Activated CD4-positive, alpha-beta T cell treated with anti-CD3 and anti-CD28 coated beads, Interleukin-2, amount 10 ng/mL, durations not matched to agents 24 days and 14 days (primary cell): ENCODE measurements around the gene FTO. TPM values are rescaled to one million over a fixed set of nuclear protein-coding genes. Genes with fewer than 3 reads are reported as not detected.

Experiments
- DNase-seq: peaks from one replicate; pipeline ENCODE4 v3.0.0; 2022
- H3K27ac Mint-ChIP-seq: one replicate; pipeline ENCODE4 v1.8.0; 2022; ENCODE audit warnings: mild to moderate bottlenecking, mixed read lengths
- H3K27me3 Mint-ChIP-seq: one replicate; pipeline ENCODE4 v1.8.0; 2022; ENCODE audit warnings: mixed read lengths
- H3K36me3 Mint-ChIP-seq: one replicate; pipeline ENCODE4 v1.8.0; 2022; ENCODE audit warnings: low read depth, mild to moderate bottlenecking, mixed read lengths
- H3K4me1 Mint-ChIP-seq: one replicate; pipeline ENCODE4 v1.8.0; 2021; ENCODE audit warnings: mixed read lengths
- H3K4me3 Mint-ChIP-seq: one replicate; pipeline ENCODE4 v1.8.0; 2022; ENCODE audit warnings: mild to moderate bottlenecking, moderate library complexity, mixed read lengths
- H3K9me3 Mint-ChIP-seq: one replicate; pipeline ENCODE4 v1.8.0; 2021; ENCODE audit warnings: mixed read lengths
- intact Hi-C: fragments of 100-400 bp; cut with micrococcal nuclease; formaldehyde crosslinking; loops from one replicate; pipeline ENCODE4 v1.15.1; 2023
- total RNA-seq: library from RNA; stranded (reverse); gene quantifications from 2 replicates; pipeline ENCODE4 v1.2.3, GENCODE V29; 2022

FTO gene
- total RNA-seq, 1 donor from 2014 or later = 60.8 TPM

DNA sequence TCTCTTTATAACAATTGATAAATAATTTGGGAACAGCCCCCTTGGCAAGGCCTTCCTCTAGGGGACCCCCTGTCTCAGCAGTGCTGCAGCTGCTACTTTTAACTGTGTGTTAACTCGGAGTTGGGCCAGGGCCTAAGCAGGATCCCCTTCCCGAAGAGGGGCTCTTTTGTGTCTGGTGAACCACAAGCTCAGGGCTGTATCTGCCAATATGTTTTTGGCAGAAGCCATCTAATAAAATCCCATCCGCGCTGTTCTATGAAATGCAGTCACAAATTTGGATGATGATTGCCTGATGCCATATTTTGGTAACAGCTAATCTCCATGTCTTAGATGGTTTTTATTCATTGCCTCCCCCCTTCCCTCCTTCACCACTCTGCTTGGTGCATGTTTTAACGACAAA is 267.7 kb downstream of the FTO start:
- no peaks in the 10 kb centered on the region for H3K9me3 Mint-ChIP-seq
- no peaks in the 10 kb centered on the region for H3K4me1 Mint-ChIP-seq

DNA sequence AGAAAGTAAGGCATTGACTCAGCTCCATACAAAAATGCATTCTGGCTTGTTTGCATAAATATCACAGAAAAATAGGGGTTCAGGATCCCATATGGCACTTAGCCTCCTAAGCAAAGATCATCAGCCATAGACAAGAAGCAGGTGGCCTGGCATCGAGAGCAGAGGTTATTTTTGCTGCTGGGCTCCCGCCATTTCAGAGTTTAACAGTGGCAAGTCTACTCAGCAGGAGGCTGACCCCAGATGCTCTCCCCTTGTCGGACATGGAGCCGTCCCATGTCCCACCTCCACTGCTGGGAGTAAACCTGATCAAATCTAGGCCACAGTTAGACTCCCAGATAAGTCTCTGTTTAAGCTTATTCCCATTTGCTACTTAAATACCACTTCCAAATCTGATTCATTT is 269.1 kb downstream of the FTO start:
- no peaks in the 10 kb centered on the region for H3K36me3 Mint-ChIP-seq

More for the DNA sequence above, 267.7 kb downstream of the FTO start:
- H3K27ac Mint-ChIP-seq = no peak overlapping the region
- no peak for DNase-seq
- intact Hi-C loops = no loop called here
- no peaks in the 10 kb centered on the region for H3K27me3 Mint-ChIP-seq
- no peaks in the 10 kb centered on the region for H3K36me3 Mint-ChIP-seq
- H3K4me3 Mint-ChIP-seq = no peak overlapping the region

DNA sequence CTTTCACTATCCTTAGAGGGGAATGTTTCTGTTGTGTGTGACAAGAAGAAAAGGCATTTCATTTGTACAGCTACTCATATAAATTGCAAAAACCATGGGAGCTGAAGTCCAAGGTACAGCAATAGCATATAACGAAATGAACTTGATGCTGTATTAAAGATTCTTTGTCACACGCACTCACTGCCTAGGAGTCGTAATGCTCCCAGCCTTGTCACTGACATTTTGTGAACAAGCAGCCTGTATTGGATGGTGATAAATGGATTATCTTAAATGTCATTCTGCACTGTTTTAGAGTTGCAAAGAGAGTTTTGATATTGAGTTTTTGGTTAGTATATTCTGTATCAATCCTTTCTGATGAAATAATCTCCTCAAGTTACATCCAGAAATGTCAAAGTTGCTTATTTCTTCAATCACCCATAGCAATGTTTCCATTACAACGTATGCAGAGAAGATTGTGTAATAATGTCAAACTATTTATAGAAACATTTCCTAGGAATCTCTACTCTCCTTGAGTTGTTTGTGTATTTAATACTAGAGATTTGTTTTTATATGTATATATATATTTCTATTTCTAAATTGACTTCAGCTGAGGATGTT is 270.6 kb downstream of the FTO start:
- H3K4me1 Mint-ChIP-seq = no peaks in the 10 kb centered on the region
- no peak for DNase-seq
- H3K9me3 Mint-ChIP-seq = no peaks in the 10 kb centered on the region
- H3K4me3 Mint-ChIP-seq = no peak overlapping the region
- H3K27me3 Mint-ChIP-seq = no peaks in the 10 kb centered on the region
- H3K27ac Mint-ChIP-seq = no peak overlapping the region
- intact Hi-C loops = no loop called here
- peaks cover 1% of the 10 kb centered on the region for H3K36me3 Mint-ChIP-seq

More for the DNA sequence above, 269.1 kb downstream of the FTO start:
- H3K4me1 Mint-ChIP-seq = no peaks in the 10 kb centered on the region
- intact Hi-C loops = no loop called here
- no peaks in the 10 kb centered on the region for H3K27me3 Mint-ChIP-seq
- H3K9me3 Mint-ChIP-seq = no peaks in the 10 kb centered on the region
- H3K4me3 Mint-ChIP-seq = no peak overlapping the region
- DNase-seq = no peak
- no peak overlapping the region for H3K27ac Mint-ChIP-seq

DNA sequence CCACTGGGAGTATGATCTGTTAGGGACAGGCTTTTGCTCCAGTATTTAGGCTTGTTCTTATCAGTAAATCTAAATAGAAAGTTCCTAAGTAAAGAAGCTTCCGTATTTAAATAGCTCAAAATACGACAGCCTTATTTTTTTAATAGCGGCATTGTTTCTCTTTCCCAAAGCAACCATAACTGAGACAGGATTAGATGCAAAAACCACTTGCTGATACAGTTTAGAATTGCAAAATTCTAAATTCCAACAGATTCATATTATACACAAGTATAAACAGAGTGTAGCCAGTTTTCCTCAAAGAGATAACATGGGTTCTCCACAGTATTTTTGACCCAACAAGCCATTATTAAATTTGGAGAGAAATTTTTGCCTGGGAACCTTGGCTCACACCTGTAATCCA is 276.7 kb downstream of the FTO start:
- no peak for DNase-seq
- Mint-ChIP-seq H3K27me3 (no peaks in the 10 kb centered on the region), H3K36me3 (peaks cover 1% of the 10 kb centered on the region), H3K27ac (no peak overlapping the region), H3K4me1 (no peaks in the 10 kb centered on the region), H3K9me3 (no peaks in the 10 kb centered on the region), H3K4me3 (no peak overlapping the region)
- intact Hi-C loops = no loop called here

DNA sequence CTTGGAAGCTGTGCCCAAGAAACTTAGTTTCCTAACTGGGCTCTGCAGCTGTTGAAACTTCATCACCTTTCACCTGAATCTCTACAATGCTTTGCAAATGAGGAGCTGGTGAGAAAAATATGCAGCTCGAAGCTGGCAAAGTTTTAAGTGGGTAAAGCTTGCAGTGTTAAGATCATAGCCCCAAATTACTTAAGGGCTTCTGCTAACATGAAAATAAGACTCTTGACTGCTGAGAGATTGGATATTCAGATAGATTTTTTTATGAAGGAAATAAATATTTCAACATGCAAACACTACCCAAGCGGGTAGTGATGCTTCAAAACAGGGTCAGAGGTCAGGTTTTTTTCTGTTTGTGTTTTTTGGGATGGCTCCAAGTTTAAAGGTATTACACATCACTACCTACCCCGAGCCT is 278.7 kb downstream of the FTO start:
- DNase-seq = no peak
- Mint-ChIP-seq H3K36me3 (peaks cover 1% of the 10 kb centered on the region), H3K9me3 (no peaks in the 10 kb centered on the region), H3K4me1 (no peaks in the 10 kb centered on the region), H3K27me3 (no peaks in the 10 kb centered on the region), H3K4me3 (no peak overlapping the region), H3K27ac (no peak overlapping the region)
- intact Hi-C loops = no loop called here

DNA sequence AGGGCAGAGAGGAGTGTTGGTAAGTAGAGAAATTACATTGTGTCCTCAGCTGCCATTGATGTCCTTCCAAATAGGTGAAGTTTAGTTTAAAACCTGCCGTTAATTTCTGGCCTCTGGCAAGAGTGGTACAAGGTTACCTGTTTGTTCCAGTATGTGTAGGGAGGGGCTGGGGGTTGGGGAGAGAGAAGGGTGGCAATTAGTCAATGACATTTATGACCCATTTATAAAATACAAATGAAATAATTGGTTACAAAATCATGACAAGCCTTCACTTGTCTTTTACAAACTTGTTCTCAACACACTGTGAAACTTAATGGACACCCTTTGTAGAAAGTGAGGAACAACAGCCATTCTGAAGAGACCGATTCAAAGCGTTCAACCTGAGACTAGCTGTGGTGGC is 281.0 kb downstream of the FTO start:
- no peaks in the 10 kb centered on the region for H3K9me3 Mint-ChIP-seq
- H3K27me3 Mint-ChIP-seq = no peaks in the 10 kb centered on the region
- no peak overlapping the region for H3K4me3 Mint-ChIP-seq
- intact Hi-C loops = no loop called here
- no peak for DNase-seq
- H3K4me1 Mint-ChIP-seq = no peaks in the 10 kb centered on the region
- H3K27ac Mint-ChIP-seq = no peak overlapping the region
- H3K36me3 Mint-ChIP-seq = no peaks in the 10 kb centered on the region

DNA sequence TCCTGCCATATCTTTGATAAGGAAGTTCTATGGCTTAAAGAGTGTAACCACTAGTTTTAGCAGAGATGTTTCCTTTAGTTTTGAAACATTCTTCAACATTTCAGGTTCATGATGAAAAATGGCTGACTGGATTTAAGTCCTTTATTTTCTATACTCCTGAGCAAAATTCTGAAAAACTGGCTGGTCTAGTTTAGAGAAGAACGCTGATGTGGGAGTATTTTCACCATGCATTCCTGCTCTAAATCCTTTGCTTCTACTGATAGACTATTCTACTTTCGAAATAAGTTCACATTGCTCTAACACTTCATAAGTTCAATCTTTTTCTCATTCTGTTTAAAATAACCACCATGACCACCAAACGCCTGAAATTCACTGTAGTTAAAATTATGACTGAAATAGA is 281.9 kb downstream of the FTO start:
- no peak overlapping the region for H3K27ac Mint-ChIP-seq
- H3K9me3 Mint-ChIP-seq = no peaks in the 10 kb centered on the region
- peaks cover under 1% of the 10 kb centered on the region for H3K36me3 Mint-ChIP-seq
- no peak for DNase-seq
- intact Hi-C loops = no loop called here
- no peak overlapping the region for H3K4me3 Mint-ChIP-seq
- H3K27me3 Mint-ChIP-seq = no peaks in the 10 kb centered on the region
- peaks cover under 1% of the 10 kb centered on the region for H3K4me1 Mint-ChIP-seq

DNA sequence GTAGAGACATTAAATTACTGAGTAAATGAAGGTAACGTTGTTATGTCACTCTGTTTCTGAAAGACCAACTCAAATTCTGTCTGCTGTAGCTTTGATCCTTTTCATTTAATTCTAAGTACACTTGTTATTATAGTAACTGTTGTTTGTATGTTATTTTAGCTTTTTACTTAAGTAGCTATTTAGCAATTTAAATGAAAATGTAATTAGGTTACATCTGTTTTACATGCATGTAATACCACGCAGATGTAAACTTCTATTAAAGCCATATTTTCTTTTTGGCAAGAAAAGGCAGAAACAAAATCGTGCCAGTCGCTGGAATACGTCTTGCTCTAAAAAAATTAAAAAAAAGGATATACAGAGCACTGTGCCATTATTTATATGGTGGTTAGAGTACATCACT is 282.8 kb downstream of the FTO start:
- Mint-ChIP-seq H3K4me3 (no peak overlapping the region), H3K27me3 (no peaks in the 10 kb centered on the region), H3K27ac (no peak overlapping the region), H3K36me3 (peaks cover 1% of the 10 kb centered on the region), H3K9me3 (no peaks in the 10 kb centered on the region), H3K4me1 (peaks cover 9% of the 10 kb centered on the region)
- intact Hi-C loops = no loop called here
- DNase-seq = no peak

DNA sequence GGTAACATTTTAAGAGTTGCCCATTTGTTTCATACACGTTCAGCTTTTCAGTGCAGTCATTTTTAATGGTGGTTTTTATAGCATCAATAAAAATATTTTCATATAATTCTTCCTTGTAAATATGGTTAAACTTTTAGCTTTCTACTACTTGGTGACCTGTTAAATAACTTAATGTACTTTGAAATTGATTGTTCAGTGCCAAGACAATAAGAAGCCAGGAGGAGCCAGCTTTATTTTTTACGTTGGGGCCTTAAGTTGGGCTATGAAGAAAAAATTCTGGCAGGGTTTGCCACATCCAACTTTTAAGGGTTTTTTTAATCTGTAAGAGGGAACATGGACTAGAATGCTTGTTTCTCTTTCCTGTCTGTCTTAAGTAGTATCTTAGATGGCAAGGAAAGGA is 284.2 kb downstream of the FTO start:
- Mint-ChIP-seq H3K9me3 (no peaks in the 10 kb centered on the region), H3K4me1 (peaks cover 15% of the 10 kb centered on the region), H3K36me3 (peaks cover 1% of the 10 kb centered on the region), H3K4me3 (no peak overlapping the region), H3K27me3 (no peaks in the 10 kb centered on the region), H3K27ac (no peak overlapping the region)
- intact Hi-C loops = no loop called here
- no peak for DNase-seq

DNA sequence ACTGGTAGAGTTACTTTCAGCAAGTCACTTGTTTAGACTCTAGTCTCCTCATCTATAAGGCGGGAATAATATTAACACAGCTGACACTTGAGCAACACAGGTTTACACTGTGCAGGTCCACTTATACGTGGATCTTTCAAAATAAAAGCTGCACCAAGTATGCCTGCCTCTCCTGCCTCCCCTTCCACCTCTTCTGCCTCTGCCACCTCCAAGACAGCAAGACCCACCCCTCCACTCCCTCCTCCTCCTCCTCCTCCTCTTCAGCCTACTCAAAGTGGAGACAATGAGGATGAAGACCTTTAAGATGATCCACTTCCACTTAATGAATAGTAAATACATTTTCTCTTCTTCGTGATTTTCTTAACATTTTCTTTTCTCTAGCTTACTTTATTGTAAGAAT is 285.6 kb downstream of the FTO start:
- H3K4me3 Mint-ChIP-seq = no peak overlapping the region
- no peaks in the 10 kb centered on the region for H3K27me3 Mint-ChIP-seq
- peaks cover 15% of the 10 kb centered on the region for H3K4me1 Mint-ChIP-seq
- H3K27ac Mint-ChIP-seq = no peak overlapping the region
- intact Hi-C loops = no loop called here
- DNase-seq = no peak
- no peaks in the 10 kb centered on the region for H3K9me3 Mint-ChIP-seq
- peaks cover 1% of the 10 kb centered on the region for H3K36me3 Mint-ChIP-seq

DNA sequence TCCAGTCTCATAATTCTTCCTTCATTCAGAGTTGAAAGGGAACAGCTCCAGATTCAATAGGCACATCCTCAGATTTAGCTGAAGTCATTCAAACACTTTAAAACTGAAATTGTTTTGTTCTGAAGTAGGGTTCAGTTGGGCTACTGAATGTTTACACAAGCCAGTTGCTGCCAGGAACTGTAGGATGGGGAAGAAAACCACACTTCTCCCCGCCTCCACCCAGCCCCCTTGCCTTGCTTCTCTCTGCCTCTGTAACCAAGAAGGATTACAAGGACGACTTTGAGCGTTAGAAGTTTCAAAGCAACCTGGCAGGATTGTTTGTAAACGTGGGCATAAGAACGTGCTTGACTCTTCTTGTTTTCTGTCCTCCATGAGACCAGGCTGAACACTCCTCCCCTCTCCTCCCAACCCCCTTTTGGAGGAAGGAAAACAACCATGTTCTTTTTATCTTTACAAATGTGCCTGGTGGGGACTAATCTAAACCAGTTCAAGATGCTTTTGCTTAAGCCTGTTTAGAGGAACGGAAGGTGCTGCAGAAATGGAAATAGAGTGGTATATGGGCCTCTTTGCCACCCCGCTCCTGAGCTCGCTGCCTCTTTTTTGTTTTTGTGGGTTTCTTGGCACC is 287.9 kb downstream of the FTO start:
- peak overlapping the region; percentile 74 for H3K27ac Mint-ChIP-seq
- no peaks in the 10 kb centered on the region for H3K9me3 Mint-ChIP-seq
- intact Hi-C loops = no loop called here
- H3K4me1 Mint-ChIP-seq = peaks cover 15% of the 10 kb centered on the region
- peak; percentile 62 for DNase-seq
- peaks cover 1% of the 10 kb centered on the region for H3K36me3 Mint-ChIP-seq
- peak overlapping the region; percentile 42 for H3K4me3 Mint-ChIP-seq
- H3K27me3 Mint-ChIP-seq = no peaks in the 10 kb centered on the region

DNA sequence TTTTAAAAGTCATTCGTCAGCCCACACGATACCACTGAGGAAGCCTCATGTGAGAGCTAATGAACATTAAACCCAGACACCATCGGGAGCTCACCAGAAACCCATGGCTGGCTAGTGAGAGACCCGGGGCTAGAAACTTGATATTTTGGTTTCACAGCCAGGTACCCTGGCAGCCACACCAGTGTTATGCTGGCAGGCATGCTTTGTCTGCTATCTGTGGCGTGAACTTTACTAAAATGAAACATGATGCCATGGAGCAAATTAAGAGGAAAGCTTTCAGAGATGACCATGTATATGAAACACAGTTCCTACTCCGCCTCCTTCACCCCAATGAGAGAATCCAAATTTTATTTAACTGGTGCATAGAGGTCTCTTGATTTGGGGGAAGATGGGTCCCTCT is 291.4 kb downstream of the FTO start:
- no peaks in the 10 kb centered on the region for H3K9me3 Mint-ChIP-seq
- H3K4me3 Mint-ChIP-seq = no peak overlapping the region
- intact Hi-C loops = no loop called here
- peaks cover 15% of the 10 kb centered on the region for H3K4me1 Mint-ChIP-seq
- H3K36me3 Mint-ChIP-seq = peaks cover 1% of the 10 kb centered on the region
- no peak overlapping the region for H3K27ac Mint-ChIP-seq
- H3K27me3 Mint-ChIP-seq = no peaks in the 10 kb centered on the region
- DNase-seq = no peak

DNA sequence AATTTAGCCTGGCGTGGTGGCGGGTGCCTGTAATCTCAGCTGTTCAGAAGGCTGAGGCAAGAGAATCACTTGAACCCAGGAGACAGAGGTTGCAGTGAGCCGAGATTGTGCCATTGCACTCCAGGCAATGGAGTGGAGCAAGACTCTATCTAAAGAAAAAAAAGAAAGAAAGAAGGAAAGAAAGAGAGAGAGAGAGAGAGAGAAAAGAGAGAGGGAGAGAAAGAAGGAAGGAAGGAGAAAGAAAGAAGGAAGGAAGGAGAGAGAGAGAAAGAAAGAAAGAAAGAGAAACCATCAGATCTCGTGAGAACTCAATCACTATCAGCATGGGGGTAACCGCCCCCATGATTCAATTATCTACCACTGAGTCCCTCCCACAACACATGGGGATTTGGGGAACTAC is 293.0 kb downstream of the FTO start:
- intact Hi-C loops = no loop called here
- no peak for DNase-seq
- Mint-ChIP-seq H3K4me1 (peaks cover 5% of the 10 kb centered on the region), H3K36me3 (no peaks in the 10 kb centered on the region), H3K4me3 (no peak overlapping the region), H3K27ac (no peak overlapping the region), H3K9me3 (no peaks in the 10 kb centered on the region), H3K27me3 (no peaks in the 10 kb centered on the region)

DNA sequence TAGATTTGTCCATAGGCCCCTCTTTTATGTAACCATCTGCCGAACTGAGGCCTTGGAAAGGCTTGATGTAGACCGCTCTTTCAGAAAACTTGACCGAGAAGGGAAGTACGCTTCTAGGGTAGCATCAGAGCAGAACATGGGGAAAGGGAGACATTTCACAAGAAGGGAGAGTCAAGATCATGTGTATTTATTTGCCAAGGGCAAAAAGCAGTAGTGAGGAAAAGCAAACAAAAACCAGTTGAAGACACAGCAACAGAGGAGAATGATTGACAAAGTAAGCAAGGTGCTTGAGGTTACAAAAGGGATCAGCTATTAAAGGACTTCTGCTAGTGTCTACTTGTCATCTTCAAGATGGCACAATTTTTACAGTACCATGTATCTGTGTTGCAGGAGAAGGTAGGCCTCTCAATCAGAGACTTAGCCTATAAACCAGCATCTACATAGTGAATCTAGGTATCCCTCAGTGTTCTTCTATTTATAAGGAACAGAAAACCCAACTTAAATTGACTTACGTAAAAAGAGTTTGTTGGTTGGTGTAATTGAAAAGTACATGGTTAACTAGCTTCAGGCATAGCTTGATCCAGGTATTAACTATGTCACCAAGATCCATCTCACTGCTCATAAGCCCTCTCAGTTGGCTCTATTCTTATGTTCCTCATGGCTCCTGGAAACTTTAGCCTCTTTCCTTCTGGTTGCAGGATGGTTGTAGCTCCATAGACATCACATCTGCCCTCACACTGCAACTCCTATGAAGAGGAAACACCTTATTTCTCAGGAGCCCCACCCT is 294.3 kb downstream of the FTO start:
- no peak for DNase-seq
- Mint-ChIP-seq H3K36me3 (no peaks in the 10 kb centered on the region), H3K4me1 (no peaks in the 10 kb centered on the region), H3K27me3 (no peaks in the 10 kb centered on the region), H3K27ac (no peak overlapping the region), H3K4me3 (no peak overlapping the region), H3K9me3 (no peaks in the 10 kb centered on the region)
- intact Hi-C loops = no loop called here
